Measurements from ENCODE around the gene PLEKHG5.

- TF ChIP-seq CTCF (IDR thresholded peaks at IDR 0.05; ENCODE audit: low read depth, low read length): peak; percentile 41
- no peak for TF ChIP-seq EZH2phosphoT487 (IDR thresholded peaks at IDR 0.05; ENCODE audit: low read depth)
Observed at GRCh38 chr1:6445062-6445763, 46.3 kb downstream of the PLEKHG5 start.
